Measurements from ENCODE around the gene C1QTNF2.

Gene C1QTNF2

DNA sequence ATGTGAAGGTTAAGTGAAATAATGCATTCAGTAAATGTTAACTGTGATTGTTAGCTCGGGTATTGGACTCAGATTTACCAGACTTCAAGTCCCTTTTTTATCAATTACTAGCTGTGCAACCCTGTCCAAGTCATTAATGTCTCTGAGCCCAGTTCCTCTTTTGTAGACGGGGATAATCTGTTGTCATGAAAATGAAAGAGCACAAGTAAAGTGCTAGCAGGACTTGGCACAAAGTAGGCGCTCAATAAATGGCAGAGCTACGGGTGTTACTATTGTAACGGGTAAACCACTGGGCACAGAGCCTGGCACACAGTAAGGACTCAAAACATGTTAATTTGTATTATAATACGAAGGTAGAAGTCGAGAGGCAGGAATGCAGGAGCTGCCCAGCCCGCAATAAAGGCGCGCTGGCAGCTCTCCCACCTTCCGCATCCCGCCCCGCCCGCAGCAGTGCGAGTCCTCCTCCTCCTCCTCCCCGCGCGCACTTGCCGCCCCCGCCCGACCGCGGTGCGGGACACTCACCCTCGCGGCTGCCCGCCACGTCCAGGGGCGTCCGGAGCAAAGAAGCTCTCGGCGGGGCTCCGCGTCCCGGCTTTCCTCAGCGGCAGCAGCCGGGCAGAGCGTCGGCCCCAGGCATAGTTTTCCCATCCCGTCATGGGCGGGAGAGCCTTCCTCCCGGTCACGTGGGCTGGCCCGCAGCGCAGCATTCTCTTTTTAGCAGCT lies at the start of gene C1QTNF2:
Gene C1QTNF2, minus strand, starts transcription at position 637 of the 723 bp plus-strand sequence. CDS start 15,615 bp downstream, outside the sequence.
- DNase-seq (ENCODE audit: low spot score) = peak; percentile 30
- TF ChIP-seq, protein P1, sequence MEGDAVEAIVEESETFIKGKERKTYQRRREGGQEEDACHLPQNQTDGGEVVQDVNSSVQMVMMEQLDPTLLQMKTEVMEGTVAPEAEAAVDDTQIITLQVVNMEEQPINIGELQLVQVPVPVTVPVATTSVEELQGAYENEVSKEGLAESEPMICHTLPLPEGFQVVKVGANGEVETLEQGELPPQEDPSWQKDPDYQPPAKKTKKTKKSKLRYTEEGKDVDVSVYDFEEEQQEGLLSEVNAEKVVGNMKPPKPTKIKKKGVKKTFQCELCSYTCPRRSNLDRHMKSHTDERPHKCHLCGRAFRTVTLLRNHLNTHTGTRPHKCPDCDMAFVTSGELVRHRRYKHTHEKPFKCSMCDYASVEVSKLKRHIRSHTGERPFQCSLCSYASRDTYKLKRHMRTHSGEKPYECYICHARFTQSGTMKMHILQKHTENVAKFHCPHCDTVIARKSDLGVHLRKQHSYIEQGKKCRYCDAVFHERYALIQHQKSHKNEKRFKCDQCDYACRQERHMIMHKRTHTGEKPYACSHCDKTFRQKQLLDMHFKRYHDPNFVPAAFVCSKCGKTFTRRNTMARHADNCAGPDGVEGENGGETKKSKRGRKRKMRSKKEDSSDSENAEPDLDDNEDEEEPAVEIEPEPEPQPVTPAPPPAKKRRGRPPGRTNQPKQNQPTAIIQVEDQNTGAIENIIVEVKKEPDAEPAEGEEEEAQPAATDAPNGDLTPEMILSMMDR (IDR thresholded peaks at IDR 0.05; ENCODE audit: extremely low read depth, insufficient read depth, missing control alignments) = no peak
- in situ Hi-C loops (cut with MboI; ENCODE audit: low pct_unique_long_range_greater_than_20kb, low sequenced_read_pairs, unreplicated experiment) = no loop called here

GRCh38 chr5:160420331-160420610 lies 49.8 kb upstream of the C1QTNF2 start:
- in situ Hi-C loops (cut with MboI; ENCODE audit: low pct_unique_long_range_greater_than_20kb, low sequenced_read_pairs, unreplicated experiment) = no loop called here
- TF ChIP-seq, protein P1 (IDR thresholded peaks at IDR 0.05; ENCODE audit: extremely low read depth, insufficient read depth, missing control alignments) = no peak
- no peak for DNase-seq (ENCODE audit: low spot score)

DNA sequence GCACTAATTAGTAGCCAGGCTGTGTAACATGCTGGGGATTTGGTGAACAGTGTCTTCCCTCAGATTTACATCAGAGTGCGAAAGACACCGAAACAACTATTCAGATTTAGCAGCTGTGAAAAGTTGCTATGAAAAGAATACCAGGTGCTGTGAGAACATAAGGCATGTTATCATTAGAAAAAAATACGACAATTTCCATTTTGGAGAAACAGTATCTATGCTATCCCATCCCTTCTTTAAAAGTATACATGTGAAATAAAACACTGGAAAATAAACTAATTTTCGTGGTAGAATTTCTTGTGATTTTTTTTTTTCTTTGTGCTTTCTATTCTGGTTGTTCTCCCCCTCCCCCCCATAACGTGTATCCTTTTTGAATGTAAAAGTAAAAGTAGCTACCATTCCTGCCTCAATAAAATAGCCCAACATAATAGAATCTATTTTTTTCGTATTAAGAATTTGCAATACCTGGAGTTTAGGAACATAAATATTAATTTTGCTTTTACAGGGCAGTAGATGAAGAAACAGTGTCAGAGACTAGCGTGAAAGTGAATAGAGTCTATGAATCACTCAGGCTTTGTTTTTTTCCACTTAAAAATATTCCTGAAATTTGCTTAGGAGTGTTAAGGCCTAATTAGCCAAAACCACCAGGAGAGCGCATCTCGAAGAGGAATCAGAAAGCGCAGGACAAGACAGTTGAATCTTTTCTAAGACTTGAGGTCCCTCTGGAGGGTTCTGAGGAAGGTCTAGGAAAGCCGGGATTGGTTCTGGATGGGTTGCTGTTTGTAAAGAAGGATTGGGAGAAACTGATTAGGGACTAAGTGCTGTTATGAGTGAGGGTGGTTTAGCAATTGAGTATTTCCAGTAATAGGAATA lies 49.3 kb upstream of the C1QTNF2 start:
- DNase-seq (ENCODE audit: low spot score) = no peak
- TF ChIP-seq, protein P1 (IDR thresholded peaks at IDR 0.05; ENCODE audit: extremely low read depth, insufficient read depth, missing control alignments) = no peak
- in situ Hi-C loops (cut with MboI; ENCODE audit: low pct_unique_long_range_greater_than_20kb, low sequenced_read_pairs, unreplicated experiment) = no loop called here

DNA sequence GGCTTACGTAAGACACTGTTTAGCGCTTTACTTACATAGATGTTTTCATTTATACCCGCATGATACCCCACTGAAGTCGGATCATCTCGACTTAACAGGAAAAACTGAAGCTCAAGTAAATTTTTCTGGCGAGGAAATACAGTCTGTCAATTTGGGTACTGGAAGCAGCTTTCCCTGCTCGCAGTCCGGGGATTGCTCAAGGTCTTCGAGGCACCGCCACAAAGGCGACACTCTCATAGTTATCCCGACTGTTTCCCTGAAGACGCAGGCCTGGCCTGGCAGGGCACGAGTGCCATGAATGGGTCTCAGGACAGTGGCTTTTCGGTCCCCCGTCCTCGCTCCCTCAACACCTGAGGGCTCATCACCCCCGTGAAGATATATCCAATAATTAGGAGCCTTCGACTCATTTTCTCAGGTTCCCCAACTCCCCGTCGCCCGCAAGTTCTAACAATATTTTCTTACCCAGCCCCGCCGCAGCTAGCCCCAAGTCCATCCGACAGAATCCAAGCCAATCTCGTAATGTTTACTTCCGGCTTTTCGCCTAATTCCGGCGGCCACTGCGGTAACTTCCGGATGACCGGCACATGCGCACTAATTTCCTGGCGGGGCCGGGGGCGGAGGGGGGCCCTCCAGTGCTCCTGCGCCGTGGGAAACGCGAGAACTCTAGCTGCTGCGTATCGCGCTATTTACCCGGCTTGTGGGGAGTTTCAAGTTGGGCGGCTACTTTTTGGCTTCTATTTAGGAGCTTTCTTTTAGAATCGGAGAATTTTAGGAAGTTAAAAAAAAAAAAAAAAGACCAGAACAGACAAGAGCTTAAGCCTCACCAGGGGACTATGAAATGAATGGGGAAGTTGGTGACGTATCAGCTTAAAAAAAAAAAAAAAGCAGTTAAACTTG lies 48.4 kb upstream of the C1QTNF2 start, which contains the start of gene SLU7:
Gene SLU7, minus strand, starts transcription at position 521 of the 897 bp plus-strand sequence. CDS start 3,787 bp downstream, outside the sequence.
- TF ChIP-seq, protein P1 (IDR thresholded peaks at IDR 0.05; ENCODE audit: extremely low read depth, insufficient read depth, missing control alignments) = no peak
- in situ Hi-C loops (cut with MboI; ENCODE audit: low pct_unique_long_range_greater_than_20kb, low sequenced_read_pairs, unreplicated experiment) = no loop called here
- peak; percentile 86 for DNase-seq (ENCODE audit: low spot score)

GRCh38 chr5:160399402-160400353 lies 29.3 kb upstream of the C1QTNF2 start, which contains the start of gene FAM200C:
Gene FAM200C, minus strand, starts transcription at chr5:160400054. Its CDS starts 4,564 bp downstream, at chr5:160395490.
- TF ChIP-seq, protein P1 (IDR thresholded peaks at IDR 0.05; ENCODE audit: extremely low read depth, insufficient read depth, missing control alignments) = no peak
- in situ Hi-C loops (cut with MboI; ENCODE audit: low pct_unique_long_range_greater_than_20kb, low sequenced_read_pairs, unreplicated experiment) = no loop called here

More at GRCh38 chr5:160399402-160400353, 29.3 kb upstream of the C1QTNF2 start, which contains the start of gene FAM200C:
- DNase-seq (ENCODE audit: low spot score) = peak; percentile 85
